ENCODE results near the gene ZG16.
A peak's percentile ranks its signal among the peaks of the same experiment; 100 is the strongest.

ZG16 gene

DNA sequence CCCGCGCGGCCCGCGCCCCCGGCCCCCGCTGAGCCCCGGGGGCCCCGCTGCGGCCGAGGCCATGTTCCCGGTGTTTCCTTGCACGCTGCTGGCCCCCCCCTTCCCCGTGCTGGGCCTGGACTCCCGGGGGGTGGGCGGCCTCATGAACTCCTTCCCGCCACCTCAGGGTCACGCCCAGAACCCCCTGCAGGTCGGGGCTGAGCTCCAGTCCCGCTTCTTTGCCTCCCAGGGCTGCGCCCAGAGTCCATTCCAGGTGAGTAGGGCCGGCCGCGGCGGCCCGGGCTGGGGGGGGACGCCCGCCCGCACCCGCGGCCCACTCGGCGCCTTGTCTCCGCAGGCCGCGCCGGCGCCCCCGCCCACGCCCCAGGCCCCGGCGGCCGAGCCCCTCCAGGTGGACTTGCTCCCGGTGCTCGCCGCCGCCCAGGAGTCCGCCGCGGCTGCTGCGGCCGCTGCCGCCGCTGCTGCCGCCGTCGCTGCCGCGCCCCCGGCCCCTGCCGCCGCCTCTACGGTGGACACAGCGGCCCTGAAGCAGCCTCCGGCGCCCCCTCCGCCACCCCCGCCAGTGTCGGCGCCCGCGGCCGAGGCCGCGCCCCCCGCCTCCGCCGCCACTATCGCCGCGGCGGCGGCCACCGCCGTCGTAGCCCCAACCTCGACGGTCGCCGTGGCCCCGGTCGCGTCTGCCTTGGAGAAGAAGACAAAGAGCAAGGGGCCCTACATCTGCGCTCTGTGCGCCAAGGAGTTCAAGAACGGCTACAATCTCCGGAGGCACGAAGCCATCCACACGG, 28.8 kb downstream of the ZG16 start:
- Mint-ChIP-seq H3K4me3 (peak overlapping the region; percentile 92), H3K27ac (peak overlapping the region; percentile 92), H3K4me1 (ENCODE audit: low read depth) (peaks cover 49% of the 10 kb centered on the region), H3K36me3 (ENCODE audit: low read depth) (peaks cover 39% of the 10 kb centered on the region), H3K27me3 (ENCODE audit: low read depth) (peaks cover 4% of the 10 kb centered on the region), H3K9me3 (no peaks in the 10 kb centered on the region)

DNA sequence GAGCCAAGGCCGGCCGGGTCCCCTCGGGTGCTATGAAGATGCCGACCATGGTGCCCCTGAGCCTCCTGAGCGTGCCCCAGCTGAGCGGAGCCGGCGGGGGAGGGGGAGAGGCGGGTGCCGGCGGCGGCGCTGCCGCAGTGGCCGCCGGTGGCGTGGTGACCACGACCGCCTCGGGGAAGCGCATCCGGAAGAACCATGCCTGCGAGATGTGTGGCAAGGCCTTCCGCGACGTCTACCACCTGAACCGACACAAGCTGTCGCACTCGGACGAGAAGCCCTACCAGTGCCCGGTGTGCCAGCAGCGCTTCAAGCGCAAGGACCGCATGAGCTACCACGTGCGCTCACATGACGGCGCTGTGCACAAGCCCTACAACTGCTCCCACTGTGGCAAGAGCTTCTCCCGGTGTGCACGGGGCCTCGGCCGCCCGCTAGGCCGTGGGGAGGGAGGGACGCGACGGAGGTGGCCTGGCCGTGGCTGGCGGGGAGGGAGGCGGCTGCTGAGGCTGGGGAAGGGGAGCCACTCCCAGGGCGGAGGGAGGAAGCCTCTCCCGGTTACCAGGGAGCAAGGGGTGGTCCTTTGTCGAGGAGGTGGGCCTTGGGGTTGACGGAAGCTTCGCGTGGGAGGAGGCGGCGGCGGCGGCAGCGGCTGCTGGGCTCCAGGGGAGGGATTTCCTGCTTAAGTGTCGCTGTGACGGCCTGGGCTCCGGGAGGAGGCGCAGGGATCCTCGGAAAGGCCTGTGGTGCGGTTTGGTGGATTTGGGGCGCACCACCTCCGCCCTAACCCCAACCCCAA, 29.6 kb downstream of the ZG16 start:
- Mint-ChIP-seq H3K4me3 (peak overlapping the region; percentile 92), H3K9me3 (no peaks in the 10 kb centered on the region), H3K4me1 (ENCODE audit: low read depth) (peaks cover 47% of the 10 kb centered on the region), H3K27me3 (ENCODE audit: low read depth) (peaks cover 6% of the 10 kb centered on the region), H3K36me3 (ENCODE audit: low read depth) (peaks cover 36% of the 10 kb centered on the region), H3K27ac (peak overlapping the region; percentile 92)

DNA sequence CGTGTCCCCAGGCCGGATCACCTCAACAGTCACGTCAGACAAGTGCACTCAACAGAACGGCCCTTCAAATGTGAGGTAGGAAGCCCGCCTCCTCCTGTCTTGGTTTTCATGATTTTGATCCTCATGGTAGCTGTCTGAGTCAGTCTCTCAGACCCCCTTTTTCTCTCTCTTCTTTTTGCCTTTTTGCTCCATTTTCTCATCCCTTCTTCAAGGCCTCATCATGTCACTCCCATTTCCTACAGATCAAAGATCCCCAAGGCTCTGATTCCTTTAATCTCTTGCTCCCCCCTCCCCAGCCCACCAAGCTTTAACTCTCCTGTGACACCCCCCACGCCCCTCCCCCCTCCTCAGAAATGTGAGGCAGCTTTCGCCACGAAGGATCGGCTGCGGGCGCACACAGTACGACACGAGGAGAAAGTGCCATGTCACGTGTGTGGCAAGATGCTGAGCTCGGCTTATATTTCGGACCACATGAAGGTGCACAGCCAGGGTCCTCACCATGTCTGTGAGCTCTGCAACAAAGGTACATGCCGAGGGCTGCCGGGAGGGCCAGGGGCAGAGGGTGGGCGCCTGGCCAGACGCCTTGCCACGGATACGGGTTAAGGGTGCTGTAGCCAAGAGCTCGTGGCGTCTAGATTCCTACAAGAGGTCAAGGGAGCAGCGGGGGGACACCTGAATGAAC, 30.3 kb downstream of the ZG16 start:
- H3K9me3 Mint-ChIP-seq = no peaks in the 10 kb centered on the region
- H3K36me3 Mint-ChIP-seq (ENCODE audit: low read depth) = peaks cover 31% of the 10 kb centered on the region
- H3K4me3 Mint-ChIP-seq = peak overlapping the region; percentile 92
- H3K27ac Mint-ChIP-seq = peak overlapping the region; percentile 92
- H3K27me3 Mint-ChIP-seq (ENCODE audit: low read depth) = peaks cover 11% of the 10 kb centered on the region
- peaks cover 50% of the 10 kb centered on the region for H3K4me1 Mint-ChIP-seq (ENCODE audit: low read depth)

DNA sequence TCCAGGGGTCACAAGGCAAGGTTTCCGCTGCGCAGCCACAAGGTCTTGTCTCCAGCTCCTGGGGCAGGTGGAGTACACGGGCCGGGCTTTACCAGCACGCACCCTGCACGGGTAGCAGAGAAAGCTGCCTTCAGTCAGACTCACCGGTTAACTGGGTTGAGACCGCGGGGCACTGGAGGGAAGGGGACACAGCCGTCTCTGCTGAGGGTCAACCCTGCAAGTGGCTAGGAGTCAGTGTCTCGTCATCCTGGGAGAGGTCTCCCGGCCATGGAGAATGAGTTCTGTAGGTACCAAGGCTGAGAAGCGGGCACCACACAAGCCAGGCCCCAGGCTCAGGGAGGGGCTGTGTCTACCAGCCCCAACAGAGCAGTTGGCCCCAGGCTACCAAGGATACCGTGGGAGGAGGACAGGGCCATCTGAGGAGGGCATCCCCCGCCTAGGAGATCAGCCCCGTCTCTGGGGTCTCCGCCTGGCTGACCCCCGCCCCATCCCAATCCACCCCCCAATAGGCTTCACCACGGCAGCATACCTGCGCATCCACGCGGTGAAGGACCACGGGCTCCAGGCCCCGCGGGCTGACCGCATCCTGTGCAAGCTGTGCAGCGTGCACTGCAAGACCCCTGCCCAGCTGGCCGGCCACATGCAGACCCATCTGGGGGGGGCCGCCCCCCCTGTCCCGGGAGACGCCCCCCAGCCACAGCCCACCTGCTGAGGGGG, 31.1 kb downstream of the ZG16 start:
- H3K27me3 Mint-ChIP-seq (ENCODE audit: low read depth) = peaks cover 11% of the 10 kb centered on the region
- peaks cover 42% of the 10 kb centered on the region for H3K4me1 Mint-ChIP-seq (ENCODE audit: low read depth)
- H3K36me3 Mint-ChIP-seq (ENCODE audit: low read depth) = peaks cover 25% of the 10 kb centered on the region
- no peaks in the 10 kb centered on the region for H3K9me3 Mint-ChIP-seq
- peak overlapping the region; percentile 92 for H3K4me3 Mint-ChIP-seq
- H3K27ac Mint-ChIP-seq = no peak overlapping the region

GRCh38 chr16:29809850-29810698, 32.0 kb downstream of the ZG16 start:
- Mint-ChIP-seq H3K27me3 (ENCODE audit: low read depth) (peaks cover 11% of the 10 kb centered on the region), H3K9me3 (no peaks in the 10 kb centered on the region), H3K4me1 (ENCODE audit: low read depth) (peaks cover 43% of the 10 kb centered on the region), H3K4me3 (peak overlapping the region; percentile 91), H3K36me3 (ENCODE audit: low read depth) (peaks cover 21% of the 10 kb centered on the region), H3K27ac (peak overlapping the region; percentile 85)

- peak overlapping the region; percentile 85 for H3K27ac Mint-ChIP-seq
- H3K36me3 Mint-ChIP-seq (ENCODE audit: low read depth) = peaks cover 18% of the 10 kb centered on the region
- H3K27me3 Mint-ChIP-seq (ENCODE audit: low read depth) = peaks cover 11% of the 10 kb centered on the region
- no peaks in the 10 kb centered on the region for H3K9me3 Mint-ChIP-seq
- H3K4me1 Mint-ChIP-seq (ENCODE audit: low read depth) = peaks cover 45% of the 10 kb centered on the region
- peak overlapping the region; percentile 91 for H3K4me3 Mint-ChIP-seq
Measured at GRCh38 chr16:29810699-29811169, 32.7 kb downstream of the ZG16 start.

DNA sequence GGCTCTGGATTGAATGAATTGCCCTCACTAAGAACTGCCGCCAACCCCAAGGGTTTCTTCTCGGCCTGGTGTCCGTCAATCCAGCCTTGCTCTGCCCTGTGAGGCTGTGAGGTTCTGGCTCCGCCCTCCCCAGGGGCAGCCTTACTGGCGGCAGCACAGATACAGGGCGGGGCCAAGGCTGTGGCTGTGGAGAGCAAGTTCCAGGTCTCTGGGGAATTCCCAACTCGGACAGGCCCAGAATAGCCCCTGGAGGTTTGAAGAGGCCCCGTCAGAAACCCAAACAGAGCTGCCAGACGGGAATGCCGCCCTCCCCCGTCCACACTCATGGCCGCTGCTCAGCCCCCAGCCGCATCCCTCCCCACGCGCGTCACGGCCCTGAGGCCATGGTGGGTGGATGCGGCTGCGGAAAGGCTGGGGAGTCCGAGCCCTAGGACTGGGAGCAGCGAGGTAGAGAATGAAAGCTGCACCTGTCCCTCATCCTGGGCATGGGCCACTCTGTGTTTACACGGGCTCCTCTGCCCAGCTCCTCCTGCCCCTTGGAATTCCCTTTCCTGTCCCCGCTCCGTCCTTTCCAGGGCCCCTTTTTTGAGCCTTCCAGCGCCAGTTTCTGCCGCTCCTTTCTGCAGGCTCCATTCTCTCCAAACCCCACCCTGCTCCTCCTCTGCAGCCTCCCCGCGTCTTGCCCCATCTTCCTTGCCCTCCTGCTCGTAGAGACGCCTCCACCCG, 33.3 kb downstream of the ZG16 start:
- Mint-ChIP-seq H3K4me1 (ENCODE audit: low read depth) (peaks cover 46% of the 10 kb centered on the region), H3K36me3 (ENCODE audit: low read depth) (peaks cover 20% of the 10 kb centered on the region), H3K9me3 (no peaks in the 10 kb centered on the region), H3K27me3 (ENCODE audit: low read depth) (peaks cover 11% of the 10 kb centered on the region), H3K4me3 (peak overlapping the region; percentile 91), H3K27ac (peak overlapping the region; percentile 85)

DNA sequence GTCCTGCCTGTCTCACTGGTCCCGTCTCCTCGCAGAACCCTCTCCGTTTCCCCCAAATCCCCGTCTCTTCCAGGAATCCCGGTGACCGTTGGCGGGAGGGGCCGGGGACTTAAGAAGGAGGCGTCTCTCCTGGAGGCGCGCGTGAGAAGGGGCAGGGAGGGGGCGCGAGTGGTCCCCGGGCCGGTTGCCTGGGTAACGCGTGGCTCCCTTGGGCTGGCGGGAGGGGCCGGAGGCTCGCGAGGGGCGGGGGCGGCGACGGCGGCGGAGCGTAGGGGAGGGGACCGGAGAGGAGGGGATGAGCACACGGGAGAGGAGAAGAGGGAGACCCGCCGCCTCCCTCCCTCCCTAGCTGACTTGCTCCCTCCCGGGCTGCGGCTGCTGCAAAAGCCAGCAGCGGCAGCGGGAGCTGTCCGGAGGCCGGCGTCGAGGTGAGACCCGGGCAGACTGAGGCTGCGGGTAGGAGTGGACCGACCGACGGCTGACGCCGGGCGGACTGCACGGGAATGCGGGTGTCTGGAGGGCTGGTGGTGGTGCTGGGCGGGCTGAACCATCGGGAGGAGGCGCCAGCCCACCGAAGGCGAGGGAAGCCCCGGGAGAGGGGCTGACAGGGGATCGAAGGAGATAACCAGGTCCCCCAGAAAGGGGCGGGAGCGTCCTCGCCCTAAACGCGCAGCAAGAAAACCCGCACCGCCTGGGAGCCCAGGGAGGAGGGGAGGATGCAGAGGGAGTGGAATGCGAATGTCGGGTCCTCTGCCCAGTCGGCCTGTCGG, 34.0 kb downstream of the ZG16 start, which contains the start of gene PRRT2:
Gene PRRT2, plus strand, starts transcription at position 298 of the 770 bp plus-strand sequence. CDS start 862 bp downstream, outside the sequence.
- H3K36me3 Mint-ChIP-seq (ENCODE audit: low read depth) = peaks cover 24% of the 10 kb centered on the region
- peak within 1 kb of the TSS; percentile 91 for H3K4me3 Mint-ChIP-seq
- H3K4me1 Mint-ChIP-seq (ENCODE audit: low read depth) = peaks cover 50% of the 10 kb centered on the region
- peak within 1 kb of the TSS; percentile 85 for H3K27ac Mint-ChIP-seq
- peaks cover 11% of the 10 kb centered on the region for H3K27me3 Mint-ChIP-seq (ENCODE audit: low read depth)
- H3K9me3 Mint-ChIP-seq = no peaks in the 10 kb centered on the region

DNA sequence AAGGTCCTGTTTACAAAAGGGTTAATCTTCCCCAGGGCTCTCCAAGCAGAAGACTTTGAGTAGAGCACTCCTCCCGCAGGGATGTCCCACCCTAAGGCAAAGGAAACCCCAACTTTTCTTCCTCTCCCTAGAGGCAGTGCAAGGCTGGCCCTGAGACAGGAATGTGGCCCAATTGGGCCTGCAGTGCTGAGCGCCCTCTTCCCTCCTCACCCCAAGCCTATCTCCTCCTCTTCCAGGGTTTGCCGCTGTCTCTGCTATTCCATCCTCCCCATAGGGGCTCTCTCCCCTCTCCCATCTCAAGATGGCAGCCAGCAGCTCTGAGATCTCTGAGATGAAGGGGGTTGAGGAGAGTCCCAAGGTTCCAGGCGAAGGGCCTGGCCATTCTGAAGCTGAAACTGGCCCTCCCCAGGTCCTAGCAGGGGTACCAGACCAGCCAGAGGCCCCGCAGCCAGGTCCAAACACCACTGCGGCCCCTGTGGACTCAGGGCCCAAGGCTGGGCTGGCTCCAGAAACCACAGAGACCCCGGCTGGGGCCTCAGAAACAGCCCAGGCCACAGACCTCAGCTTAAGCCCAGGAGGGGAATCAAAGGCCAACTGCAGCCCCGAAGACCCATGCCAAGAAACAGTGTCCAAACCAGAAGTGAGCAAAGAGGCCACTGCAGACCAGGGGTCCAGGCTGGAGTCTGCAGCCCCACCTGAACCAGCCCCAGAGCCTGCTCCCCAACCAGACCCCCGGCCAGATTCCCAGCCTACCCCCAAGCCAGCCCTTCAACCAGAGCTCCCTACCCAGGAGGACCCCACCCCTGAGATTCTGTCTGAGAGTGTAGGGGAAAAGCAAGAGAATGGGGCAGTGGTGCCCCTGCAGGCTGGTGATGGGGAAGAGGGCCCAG, 34.9 kb downstream of the ZG16 start:
- Mint-ChIP-seq H3K36me3 (ENCODE audit: low read depth) (peaks cover 25% of the 10 kb centered on the region), H3K27ac (no peak overlapping the region), H3K4me1 (ENCODE audit: low read depth) (peaks cover 50% of the 10 kb centered on the region), H3K9me3 (no peaks in the 10 kb centered on the region), H3K4me3 (peak overlapping the region; percentile 91), H3K27me3 (ENCODE audit: low read depth) (peaks cover 11% of the 10 kb centered on the region)

DNA sequence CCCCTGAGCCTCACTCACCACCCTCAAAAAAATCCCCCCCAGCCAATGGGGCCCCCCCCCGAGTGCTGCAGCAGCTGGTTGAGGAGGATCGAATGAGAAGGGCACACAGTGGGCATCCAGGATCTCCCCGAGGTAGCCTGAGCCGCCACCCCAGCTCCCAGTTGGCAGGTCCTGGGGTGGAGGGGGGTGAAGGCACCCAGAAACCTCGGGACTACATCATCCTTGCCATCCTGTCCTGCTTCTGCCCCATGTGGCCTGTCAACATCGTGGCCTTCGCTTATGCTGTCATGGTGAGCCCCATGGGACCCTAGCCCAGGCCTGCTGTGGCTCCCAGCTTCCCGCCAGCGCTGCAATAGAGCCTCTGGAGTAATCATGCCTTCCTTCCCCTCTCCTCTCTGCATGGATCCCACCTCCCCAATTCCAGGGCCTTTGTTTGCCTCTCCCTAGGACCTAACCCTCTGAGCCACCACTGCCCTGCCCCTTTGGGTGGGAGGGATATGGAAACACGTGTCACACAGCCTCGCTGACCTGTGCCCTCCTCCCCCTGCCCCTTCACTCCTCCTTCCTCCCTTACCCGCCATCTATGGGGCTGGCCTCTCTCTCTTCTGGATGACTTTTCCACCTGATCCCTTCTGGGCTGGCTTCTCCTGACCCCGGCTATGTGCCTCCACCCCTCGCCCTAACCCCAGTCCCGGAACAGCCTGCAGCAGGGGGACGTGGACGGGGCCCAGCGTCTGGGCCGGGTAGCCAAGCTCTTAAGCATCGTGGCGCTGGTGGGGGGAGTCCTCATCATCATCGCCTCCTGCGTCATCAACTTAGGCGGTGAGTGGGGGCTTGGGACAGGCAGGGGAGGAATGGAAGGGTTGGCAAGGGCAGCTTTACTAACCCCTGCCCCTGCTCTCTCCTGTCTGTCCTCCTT, 35.8 kb downstream of the ZG16 start:
- Mint-ChIP-seq H3K36me3 (ENCODE audit: low read depth) (peaks cover 23% of the 10 kb centered on the region), H3K27ac (peak overlapping the region; percentile 45), H3K9me3 (no peaks in the 10 kb centered on the region), H3K4me3 (peak overlapping the region; percentile 36), H3K27me3 (ENCODE audit: low read depth) (peaks cover 11% of the 10 kb centered on the region), H3K4me1 (ENCODE audit: low read depth) (peaks cover 50% of the 10 kb centered on the region)

DNA sequence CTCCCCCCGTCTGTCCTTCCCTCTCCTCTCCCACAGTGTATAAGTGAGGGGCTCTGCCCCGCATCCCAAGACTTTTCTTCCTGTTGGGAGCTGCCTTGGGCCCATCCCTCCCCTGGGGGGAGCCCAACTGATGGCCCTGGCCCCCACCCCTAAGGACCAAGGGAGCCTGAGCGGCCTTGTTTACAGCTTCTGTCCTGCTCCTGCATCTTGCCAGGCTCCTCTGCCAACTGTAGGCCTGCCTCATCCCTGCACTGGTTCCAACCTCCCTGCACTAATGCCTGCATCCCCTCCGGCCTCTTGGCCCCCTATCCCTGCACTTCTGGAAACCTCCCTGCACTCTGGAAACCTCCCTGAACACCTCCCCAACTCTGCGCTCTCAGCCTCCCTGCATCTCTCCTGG, 36.5 kb downstream of the ZG16 start:
- Mint-ChIP-seq H3K27me3 (ENCODE audit: low read depth) (peaks cover 11% of the 10 kb centered on the region), H3K4me1 (ENCODE audit: low read depth) (peaks cover 53% of the 10 kb centered on the region)

More for the DNA sequence above, 36.5 kb downstream of the ZG16 start:
- Mint-ChIP-seq H3K36me3 (ENCODE audit: low read depth) (peaks cover 26% of the 10 kb centered on the region), H3K9me3 (no peaks in the 10 kb centered on the region), H3K27ac (peak overlapping the region; percentile 95), H3K4me3 (peak overlapping the region; percentile 90)

Data from T-helper 1 cell treated with Interleukin-12 subunit alpha and Interleukin-12 subunit beta and Interleukin-4 antibody, amounts not matched to agents 30 μg/mL and 1 μg/mL, for 36 hours (primary cell).